ENCODE results near the gene IFNAR1.
A peak's percentile ranks its signal among the peaks of the same experiment; 100 is the strongest.

The IFNAR1 gene

DNA sequence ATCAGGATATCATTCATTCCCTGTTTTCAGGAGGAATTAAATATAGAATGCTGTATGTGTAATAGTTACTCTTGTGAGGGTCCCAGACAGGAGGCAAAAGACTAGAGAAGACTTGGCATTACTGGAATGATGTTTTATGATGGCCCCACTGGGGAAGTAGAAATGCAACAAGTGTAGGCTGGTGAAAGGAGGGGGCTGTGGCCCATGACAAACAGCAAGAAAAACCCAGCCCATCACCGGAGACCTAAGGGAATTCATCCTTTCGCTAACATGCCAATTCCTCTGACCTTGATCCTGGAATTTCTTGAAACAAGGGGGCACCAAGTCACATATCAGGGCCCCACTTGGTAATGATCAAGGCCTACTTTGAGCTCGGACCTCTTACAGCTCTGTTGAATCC is 72.9 kb downstream of the IFNAR1 start:
- no peak overlapping the region for H3K4me3 ChIP-seq (ENCODE audit: low read depth, low read length, poor library complexity, severe bottlenecking)
- no peak for TF ChIP-seq EZH2 (IDR thresholded peaks at IDR 0.05; ENCODE audit: borderline replicate concordance, low read length)
- TF ChIP-seq, protein P1, sequence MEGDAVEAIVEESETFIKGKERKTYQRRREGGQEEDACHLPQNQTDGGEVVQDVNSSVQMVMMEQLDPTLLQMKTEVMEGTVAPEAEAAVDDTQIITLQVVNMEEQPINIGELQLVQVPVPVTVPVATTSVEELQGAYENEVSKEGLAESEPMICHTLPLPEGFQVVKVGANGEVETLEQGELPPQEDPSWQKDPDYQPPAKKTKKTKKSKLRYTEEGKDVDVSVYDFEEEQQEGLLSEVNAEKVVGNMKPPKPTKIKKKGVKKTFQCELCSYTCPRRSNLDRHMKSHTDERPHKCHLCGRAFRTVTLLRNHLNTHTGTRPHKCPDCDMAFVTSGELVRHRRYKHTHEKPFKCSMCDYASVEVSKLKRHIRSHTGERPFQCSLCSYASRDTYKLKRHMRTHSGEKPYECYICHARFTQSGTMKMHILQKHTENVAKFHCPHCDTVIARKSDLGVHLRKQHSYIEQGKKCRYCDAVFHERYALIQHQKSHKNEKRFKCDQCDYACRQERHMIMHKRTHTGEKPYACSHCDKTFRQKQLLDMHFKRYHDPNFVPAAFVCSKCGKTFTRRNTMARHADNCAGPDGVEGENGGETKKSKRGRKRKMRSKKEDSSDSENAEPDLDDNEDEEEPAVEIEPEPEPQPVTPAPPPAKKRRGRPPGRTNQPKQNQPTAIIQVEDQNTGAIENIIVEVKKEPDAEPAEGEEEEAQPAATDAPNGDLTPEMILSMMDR (IDR thresholded peaks at IDR 0.05; ENCODE audit: low read length), result no peak
- no peak overlapping the region for H3K4me2 ChIP-seq (ENCODE audit: low read length)
- H3K9me3 ChIP-seq (ENCODE audit: low read length), result no peaks in the 10 kb centered on the region
- H4K20me1 ChIP-seq (ENCODE audit: insufficient read depth, low read length), result no peaks in the 10 kb centered on the region
- H3K27me3 ChIP-seq (ENCODE audit: insufficient read depth, low read length), result no peaks in the 10 kb centered on the region
- no peak overlapping the region for H2AFZ ChIP-seq (ENCODE audit: low read length)
- H3K27ac ChIP-seq (ENCODE audit: low read depth, low read length, poor library complexity, severe bottlenecking), result no peak overlapping the region
- H3K4me1 ChIP-seq (ENCODE audit: insufficient read depth, low read length, severe bottlenecking), result peaks cover 34% of the 10 kb centered on the region
- no peaks in the 10 kb centered on the region for H3K79me2 ChIP-seq (ENCODE audit: insufficient read depth, low read length)
- no peak overlapping the region for H3K9ac ChIP-seq (ENCODE audit: low read length)
- H3K36me3 ChIP-seq (ENCODE audit: insufficient read depth, low read length), result no peaks in the 10 kb centered on the region
- no peaks in the 10 kb centered on the region; the same call in 1 of the 2 replicates for H3F3A ChIP-seq (ENCODE audit: insufficient read depth, low read length)
- no peaks in the 10 kb centered on the region for H3K9me2 ChIP-seq (ENCODE audit: low read depth, low read length)

DNA sequence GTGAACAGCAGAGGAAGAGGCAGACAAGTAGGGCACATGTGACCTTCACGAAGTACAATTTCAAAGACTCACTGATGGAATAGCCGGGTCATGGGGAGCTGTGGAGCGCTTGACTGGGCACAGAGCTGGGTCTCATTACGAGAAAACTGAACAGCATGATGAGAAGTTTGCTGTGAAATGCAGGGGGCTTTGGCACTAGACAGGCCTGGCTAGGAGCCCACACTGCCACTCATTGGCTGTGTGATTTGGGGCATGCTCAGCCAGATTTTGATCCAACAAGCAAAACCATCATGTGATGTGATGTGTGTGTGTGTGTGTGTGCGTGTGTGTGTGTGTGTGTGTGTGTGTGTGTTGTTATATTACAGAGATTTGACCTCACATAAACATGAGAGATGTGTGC is 73.6 kb downstream of the IFNAR1 start:
- no peak overlapping the region for H2AFZ ChIP-seq (ENCODE audit: low read length)
- no peaks in the 10 kb centered on the region for H3K9me2 ChIP-seq (ENCODE audit: low read depth, low read length)
- H3K27ac ChIP-seq (ENCODE audit: low read depth, low read length, poor library complexity, severe bottlenecking), result no peak overlapping the region
- no peaks in the 10 kb centered on the region for H4K20me1 ChIP-seq (ENCODE audit: insufficient read depth, low read length)
- no peak overlapping the region for H3K4me2 ChIP-seq (ENCODE audit: low read length)
- H3K36me3 ChIP-seq (ENCODE audit: insufficient read depth, low read length), result no peaks in the 10 kb centered on the region
- H3K9me3 ChIP-seq (ENCODE audit: low read length), result no peaks in the 10 kb centered on the region
- H3K4me3 ChIP-seq (ENCODE audit: low read depth, low read length, poor library complexity, severe bottlenecking), result no peak overlapping the region
- H3K79me2 ChIP-seq (ENCODE audit: insufficient read depth, low read length), result no peaks in the 10 kb centered on the region
- H3K9ac ChIP-seq (ENCODE audit: low read length), result no peak overlapping the region
- H3K27me3 ChIP-seq (ENCODE audit: insufficient read depth, low read length), result no peaks in the 10 kb centered on the region
- TF ChIP-seq, protein P1 (IDR thresholded peaks at IDR 0.05; ENCODE audit: low read length), result no peak
- no peak for TF ChIP-seq EZH2 (IDR thresholded peaks at IDR 0.05; ENCODE audit: borderline replicate concordance, low read length)
- H3K4me1 ChIP-seq (ENCODE audit: insufficient read depth, low read length, severe bottlenecking), result peaks cover 36% of the 10 kb centered on the region
- no peaks in the 10 kb centered on the region; the same call in 1 of the 2 replicates for H3F3A ChIP-seq (ENCODE audit: insufficient read depth, low read length)

DNA sequence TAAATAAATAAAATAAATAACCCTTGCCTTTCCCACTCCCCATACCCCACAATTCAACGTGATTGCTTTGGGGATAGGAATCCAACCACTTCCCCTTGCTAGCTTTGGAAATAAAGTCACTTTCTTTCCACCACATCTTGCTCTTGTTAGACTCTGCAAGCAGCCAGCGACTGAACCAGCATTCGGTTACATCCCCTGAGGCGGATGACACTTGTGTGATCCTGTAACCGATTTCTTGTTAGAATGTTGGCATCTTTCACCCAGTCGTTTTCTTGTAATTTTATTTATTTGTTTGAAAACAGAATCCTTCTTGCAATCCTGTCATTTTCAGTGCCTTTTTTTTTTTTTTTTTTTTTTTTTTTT is 76.8 kb downstream of the IFNAR1 start:
- Histone ChIP-seq H3K9me2 (ENCODE audit: low read depth, low read length) (no peaks in the 10 kb centered on the region), H4K20me1 (ENCODE audit: insufficient read depth, low read length) (no peaks in the 10 kb centered on the region), H3K27ac (ENCODE audit: low read depth, low read length, poor library complexity, severe bottlenecking) (peak overlapping the region; percentile 84), H3K79me2 (ENCODE audit: insufficient read depth, low read length) (peaks cover 32% of the 10 kb centered on the region), H2AFZ (ENCODE audit: low read length) (no peak overlapping the region), H3K36me3 (ENCODE audit: insufficient read depth, low read length) (peaks cover 5% of the 10 kb centered on the region; the same call in 1 of the 2 replicates), H3K27me3 (ENCODE audit: insufficient read depth, low read length) (no peaks in the 10 kb centered on the region), H3K9ac (ENCODE audit: low read length) (no peak overlapping the region), H3F3A (ENCODE audit: insufficient read depth, low read length) (no peaks in the 10 kb centered on the region; the same call in 1 of the 2 replicates), H3K4me1 (ENCODE audit: insufficient read depth, low read length, severe bottlenecking) (peaks cover 40% of the 10 kb centered on the region), H3K4me3 (ENCODE audit: low read depth, low read length, poor library complexity, severe bottlenecking) (no peak overlapping the region), H3K4me2 (ENCODE audit: low read length) (no peak overlapping the region), H3K9me3 (ENCODE audit: low read length) (no peaks in the 10 kb centered on the region)
- TF ChIP-seq, protein P1 (IDR thresholded peaks at IDR 0.05; ENCODE audit: low read length), result no peak
- no peak for TF ChIP-seq EZH2 (IDR thresholded peaks at IDR 0.05; ENCODE audit: borderline replicate concordance, low read length)

Measured in OCI-LY1 (cell line).